ENCODE results near the gene PEMT. TPM values are rescaled to one million over a fixed set of nuclear protein-coding genes. Genes with fewer than 3 reads are reported as not detected.

Gene PEMT
- total RNA-seq, 1 experiment from 2014 or later, result 62.5 TPM

DNA sequence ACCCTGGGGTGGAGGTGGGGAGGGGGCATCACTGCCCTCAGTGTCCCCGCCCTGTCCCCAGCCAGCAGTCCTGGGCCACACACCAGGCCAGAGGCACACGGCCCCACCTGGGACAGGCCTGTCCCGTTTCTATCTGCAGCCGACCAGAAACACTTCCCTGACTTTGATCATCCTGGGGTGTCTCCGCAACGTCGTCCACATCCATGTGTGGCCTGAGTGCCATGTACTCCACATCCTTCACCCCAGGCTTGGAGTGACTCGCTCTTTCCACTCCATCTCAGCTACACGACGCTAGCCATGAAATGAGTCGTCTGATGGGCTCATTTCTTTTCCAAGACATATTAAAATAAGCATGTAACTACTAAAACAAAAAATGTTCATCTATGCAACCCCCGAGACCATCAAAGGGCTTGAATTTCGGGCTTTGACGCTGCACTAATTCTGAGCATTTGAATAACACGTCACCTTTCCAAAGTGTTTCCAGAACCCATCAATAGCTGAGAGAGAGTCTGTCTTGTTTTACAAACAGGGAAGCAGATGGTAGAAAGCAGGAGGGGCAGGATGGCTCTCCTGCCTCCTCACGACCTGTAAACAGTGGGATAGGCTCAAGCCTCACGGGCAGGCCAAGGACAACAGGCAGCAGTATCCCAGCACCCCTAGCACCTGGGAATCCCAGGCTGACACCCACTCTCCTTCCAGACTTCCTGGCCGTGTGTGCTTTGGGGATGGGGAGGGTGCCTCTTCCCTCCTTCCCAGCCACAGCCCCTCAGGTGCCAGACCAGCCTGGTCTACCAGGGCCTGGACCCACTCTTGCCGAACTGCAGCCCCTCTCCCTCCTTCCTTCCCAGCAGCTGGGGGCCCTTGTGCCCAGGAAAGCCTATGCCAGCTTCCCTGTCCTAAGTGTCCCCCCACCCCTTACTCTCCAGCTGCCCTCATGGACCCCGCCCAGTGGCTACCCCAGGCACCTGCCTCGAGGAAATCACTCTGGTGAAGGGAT, 75.3 kb downstream of the PEMT start:
- H3K9me3 ChIP-seq (replicated peaks), result no peaks in the 10 kb centered on the region
- no peaks in the 10 kb centered on the region for H3K27me3 ChIP-seq
- no peak for DNase-seq
- peaks cover 50% of the 10 kb centered on the region for H3K4me1 ChIP-seq
- no peak overlapping the region for H3K4me3 ChIP-seq
- H3K27ac ChIP-seq, result peak overlapping the region; percentile 61
- no peaks in the 10 kb centered on the region for H3K36me3 ChIP-seq

DNA sequence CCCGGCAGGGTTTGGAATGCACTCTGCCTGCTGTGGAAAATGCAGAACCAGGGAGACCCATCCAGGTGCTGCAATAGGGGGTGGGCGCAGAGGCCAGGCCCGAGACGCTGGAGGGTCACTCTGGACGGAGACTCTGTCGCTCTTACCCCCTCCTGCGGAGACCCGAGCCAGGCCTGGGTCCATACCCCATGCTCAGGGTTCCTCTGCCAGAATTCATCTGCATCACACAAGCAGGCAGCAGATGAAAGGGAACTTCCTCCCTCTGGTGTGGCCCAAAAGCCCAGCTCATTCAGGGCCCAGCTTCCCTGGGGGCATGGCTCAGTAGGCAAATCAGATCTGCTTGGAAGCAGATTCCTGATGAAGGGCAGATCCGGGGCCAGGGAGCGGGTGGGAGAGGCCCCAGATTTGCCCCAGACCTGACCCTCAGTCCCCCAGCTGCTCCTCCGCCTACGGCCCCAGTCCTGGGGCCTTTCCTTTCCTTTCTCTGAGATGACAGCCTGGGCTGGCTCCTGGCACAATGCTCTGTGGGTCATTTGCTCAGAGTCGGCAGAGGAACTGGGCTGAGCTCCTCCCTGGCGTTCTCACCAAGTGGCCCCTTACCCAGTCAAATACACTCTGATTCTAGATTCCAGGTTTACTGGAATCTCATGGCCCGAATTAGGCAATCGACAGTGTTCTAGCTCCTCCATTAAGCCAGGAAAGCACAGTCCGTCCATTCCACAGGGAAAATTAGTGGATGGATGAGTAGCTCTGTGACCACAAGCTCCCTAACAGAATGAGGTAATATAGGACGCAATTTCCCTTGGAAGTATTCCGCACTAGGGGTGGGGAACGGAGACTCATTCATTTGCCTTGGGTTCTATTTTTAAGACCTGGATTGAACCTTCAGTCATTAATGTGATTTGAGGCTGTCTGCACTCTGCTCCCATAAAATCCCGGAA, 76.2 kb downstream of the PEMT start:
- DNase-seq, result peak; percentile 78
- peak overlapping the region; percentile 61 for H3K27ac ChIP-seq
- H3K4me1 ChIP-seq, result peaks cover 54% of the 10 kb centered on the region

DNA sequence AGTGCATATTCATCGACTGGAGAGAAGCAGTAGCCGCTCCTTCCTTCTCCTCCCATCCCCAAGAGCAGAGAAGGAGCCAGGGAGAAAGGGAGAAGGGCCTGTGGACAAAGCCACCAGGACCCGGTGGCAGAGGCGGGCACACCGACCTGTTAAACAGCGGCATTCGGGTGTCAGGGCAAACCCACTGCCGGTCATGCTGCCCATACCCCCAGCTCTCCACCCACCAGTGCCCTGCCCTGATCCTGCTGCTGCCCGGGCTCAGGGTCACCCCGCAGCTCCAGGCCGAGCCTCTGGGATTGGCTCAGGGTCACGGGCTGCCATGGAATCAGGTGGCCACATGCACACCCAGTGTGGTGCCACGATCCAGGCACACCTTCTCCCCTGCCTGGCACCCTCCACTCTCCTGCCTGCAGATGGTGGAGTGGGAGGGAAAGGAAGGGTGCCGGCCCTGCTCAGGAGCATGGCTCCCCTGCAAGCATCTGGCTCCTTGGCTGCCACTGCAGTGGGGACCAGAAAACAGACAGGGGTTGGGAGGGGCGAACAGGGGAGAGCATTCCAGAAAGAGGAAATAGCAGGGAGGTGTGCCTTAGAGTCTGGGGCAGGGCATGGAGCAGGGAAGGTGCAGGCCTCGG, 77.0 kb downstream of the PEMT start:
- Histone ChIP-seq H3K36me3 (no peaks in the 10 kb centered on the region), H3K27ac (no peak overlapping the region; the same call in 1 of the 2 replicates), H3K4me3 (no peak overlapping the region), H3K9me3 (replicated peaks) (no peaks in the 10 kb centered on the region), H3K4me1 (peaks cover 61% of the 10 kb centered on the region), H3K27me3 (no peaks in the 10 kb centered on the region)
- no peak for DNase-seq

More for the DNA sequence above, 76.2 kb downstream of the PEMT start:
- Histone ChIP-seq H3K9me3 (replicated peaks) (no peaks in the 10 kb centered on the region), H3K27me3 (no peaks in the 10 kb centered on the region), H3K36me3 (no peaks in the 10 kb centered on the region), H3K4me3 (no peak overlapping the region)

DNA sequence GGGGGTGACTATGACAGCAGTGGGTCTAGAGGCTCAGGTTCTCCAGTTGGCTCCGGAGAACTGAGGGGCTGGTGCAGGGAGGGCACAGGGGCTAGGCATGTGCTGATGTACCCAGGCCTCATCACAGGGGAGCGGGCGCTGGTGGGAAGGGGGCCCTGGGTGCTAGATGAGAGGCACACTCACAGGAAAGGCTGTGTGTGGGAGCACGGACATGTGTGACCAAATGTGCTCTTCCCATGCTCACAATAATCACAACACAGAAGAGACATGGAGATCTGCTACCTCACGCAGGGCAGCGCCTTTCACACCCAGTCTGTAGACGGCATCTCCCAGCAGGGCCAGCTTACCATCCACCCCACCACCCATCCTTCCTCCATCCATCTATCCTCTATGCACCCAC, 77.9 kb downstream of the PEMT start:
- no peak for DNase-seq
- Histone ChIP-seq H3K4me1 (peaks cover 70% of the 10 kb centered on the region), H3K4me3 (no peak overlapping the region), H3K27me3 (no peaks in the 10 kb centered on the region), H3K36me3 (no peaks in the 10 kb centered on the region), H3K27ac (no peak overlapping the region), H3K9me3 (replicated peaks) (no peaks in the 10 kb centered on the region)

DNA sequence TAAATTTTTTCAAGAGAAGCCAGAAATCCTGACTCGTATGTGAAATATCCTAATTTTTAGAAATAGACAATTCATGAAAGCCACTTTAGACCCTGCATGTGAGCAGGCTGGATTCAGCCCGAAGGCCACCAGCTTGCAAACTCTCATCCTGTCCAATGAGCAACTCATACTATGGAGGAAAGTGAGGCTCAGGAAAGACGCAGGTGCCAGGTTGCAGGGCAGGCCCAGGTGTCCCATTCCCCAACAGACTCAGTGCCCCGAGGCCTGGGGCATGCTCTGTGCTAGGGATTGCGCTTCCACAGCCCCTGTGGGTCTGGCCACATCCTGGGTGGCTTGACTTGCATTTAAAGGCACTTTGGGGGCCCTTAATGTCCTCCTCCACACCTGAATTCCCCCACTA, 78.6 kb downstream of the PEMT start:
- H3K36me3 ChIP-seq, result no peaks in the 10 kb centered on the region
- H3K27me3 ChIP-seq, result no peaks in the 10 kb centered on the region
- H3K9me3 ChIP-seq (replicated peaks), result no peaks in the 10 kb centered on the region
- DNase-seq, result no peak
- H3K27ac ChIP-seq, result no peak overlapping the region
- H3K4me1 ChIP-seq, result peaks cover 78% of the 10 kb centered on the region
- H3K4me3 ChIP-seq, result no peak overlapping the region

DNA sequence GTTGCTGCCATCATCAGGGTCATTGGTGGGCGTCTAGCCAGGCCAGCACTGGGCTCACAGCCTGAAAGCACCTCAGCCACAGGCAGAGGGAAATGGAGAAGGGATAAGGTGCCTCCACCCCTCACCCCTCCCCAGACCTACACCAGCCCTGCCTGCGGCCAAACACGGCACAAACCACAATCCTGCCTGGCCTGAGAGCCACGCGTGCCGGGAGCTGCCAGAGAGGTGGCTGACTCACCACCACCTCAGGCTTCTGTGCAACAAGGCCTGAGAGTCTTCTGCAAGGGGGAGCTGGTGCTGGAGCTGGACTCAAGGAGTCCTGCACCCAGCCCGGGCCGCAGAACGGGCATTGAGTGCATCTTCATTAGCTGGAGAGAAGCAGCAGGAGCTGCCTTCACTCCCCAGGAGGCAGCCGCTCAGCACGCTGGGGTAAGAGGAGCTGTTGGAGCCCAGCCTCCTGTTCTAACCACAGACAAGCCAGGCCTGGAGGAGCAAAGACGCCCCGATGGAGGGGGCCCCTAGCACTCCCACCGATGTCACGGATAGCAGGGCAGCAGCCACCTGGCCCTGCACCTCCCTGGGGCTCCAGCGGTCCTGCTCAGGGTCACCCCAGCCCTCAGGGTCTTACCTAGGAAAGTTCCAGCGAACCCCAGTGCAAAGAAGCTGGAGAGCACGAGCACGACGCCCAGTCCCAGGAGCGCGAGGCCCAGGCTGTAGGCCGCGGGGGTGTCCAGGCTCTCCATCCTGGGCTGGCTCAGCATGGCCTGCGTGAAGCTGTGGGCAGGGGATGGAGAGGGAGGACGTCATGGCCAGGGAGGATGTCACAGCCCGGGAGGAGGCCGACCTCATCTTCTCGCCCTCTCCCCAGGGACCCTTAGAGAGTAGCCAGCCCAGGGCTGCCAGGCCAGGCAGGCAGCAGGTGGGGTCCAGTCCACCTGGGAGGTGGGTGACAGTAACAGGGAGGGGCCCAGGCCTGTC, 79.3 kb downstream of the PEMT start:
- Histone ChIP-seq H3K27ac (peak overlapping the region; percentile 0; the same call in 1 of the 2 replicates), H3K9me3 (replicated peaks) (no peaks in the 10 kb centered on the region), H3K4me1 (peaks cover 80% of the 10 kb centered on the region), H3K4me3 (no peak overlapping the region), H3K36me3 (no peaks in the 10 kb centered on the region), H3K27me3 (no peaks in the 10 kb centered on the region)
- DNase-seq, result peak; percentile 90 to 92

DNA sequence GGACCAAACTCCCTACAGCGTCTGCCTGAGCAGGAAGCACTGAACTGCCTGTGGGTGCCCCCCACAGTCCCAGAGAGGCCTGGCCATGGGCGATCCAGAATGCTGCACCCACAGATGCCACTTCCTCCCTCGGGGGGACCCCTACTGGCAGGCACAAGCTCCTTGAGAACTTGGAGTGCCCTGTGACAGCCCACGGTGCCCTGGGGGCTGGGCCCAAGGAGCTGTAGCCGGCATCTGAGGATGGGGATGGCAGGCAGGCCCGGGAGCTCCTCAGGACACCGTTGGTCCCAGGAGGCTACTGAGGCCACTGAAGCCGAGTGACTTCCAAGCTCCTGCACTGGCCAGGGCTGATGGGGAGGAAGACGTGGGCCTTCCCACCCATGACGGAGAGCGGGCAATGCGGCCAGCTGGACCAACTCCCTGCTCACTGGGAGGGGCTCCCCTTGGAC, 80.2 kb downstream of the PEMT start:
- no peaks in the 10 kb centered on the region for H3K9me3 ChIP-seq (replicated peaks)
- H3K27ac ChIP-seq, result no peak overlapping the region
- DNase-seq, result peak in 1 of 2 experiments; percentile 26
- H3K27me3 ChIP-seq, result no peaks in the 10 kb centered on the region
- peaks cover 80% of the 10 kb centered on the region for H3K4me1 ChIP-seq
- H3K4me3 ChIP-seq, result no peak overlapping the region
- no peaks in the 10 kb centered on the region for H3K36me3 ChIP-seq

DNA sequence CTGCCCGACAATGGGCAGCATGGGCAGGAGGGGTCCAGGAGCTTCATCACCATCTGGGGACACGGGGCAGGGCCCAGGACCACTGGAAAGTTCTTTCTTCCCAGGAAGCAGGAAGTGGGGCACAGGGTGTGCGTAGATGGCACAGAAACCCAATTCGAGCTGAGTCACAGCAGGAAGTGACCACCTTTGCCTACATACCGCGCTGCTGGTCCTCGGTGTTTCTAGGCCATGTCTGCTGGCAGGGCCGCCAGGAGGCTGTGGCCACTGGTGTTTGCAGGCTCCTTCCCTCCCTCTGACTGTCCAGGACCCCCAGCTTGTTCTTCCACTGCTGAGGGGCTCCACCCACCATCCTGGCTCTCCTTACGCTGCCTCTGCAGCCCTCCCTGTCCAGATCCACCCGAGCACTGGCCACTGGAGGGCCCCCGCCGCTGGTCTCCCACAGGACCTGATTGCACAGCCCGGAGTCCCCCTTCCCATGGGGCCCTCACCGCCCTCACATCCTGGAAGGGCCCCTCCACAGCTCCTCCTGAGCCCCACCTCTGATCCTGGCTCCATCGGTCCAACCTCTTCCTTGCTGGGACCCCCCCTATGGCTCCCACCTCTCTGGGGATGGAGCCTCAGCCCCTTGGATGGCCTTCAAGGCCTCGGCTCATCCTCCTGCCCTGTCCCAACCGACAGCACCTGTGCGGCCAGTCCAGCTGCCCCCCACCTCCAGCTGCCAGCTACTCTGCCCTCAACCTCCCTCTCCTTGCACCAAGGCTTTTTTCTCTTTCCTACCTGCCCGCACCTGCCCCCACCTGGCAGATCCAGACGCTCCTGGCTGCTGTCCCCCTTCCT, 80.8 kb downstream of the PEMT start:
- Histone ChIP-seq H3K27me3 (no peaks in the 10 kb centered on the region), H3K4me3 (no peak overlapping the region), H3K36me3 (no peaks in the 10 kb centered on the region), H3K27ac (no peak overlapping the region), H3K4me1 (peaks cover 77% of the 10 kb centered on the region), H3K9me3 (replicated peaks) (no peaks in the 10 kb centered on the region)
- peak; percentile 31 to 35 for DNase-seq

DNA sequence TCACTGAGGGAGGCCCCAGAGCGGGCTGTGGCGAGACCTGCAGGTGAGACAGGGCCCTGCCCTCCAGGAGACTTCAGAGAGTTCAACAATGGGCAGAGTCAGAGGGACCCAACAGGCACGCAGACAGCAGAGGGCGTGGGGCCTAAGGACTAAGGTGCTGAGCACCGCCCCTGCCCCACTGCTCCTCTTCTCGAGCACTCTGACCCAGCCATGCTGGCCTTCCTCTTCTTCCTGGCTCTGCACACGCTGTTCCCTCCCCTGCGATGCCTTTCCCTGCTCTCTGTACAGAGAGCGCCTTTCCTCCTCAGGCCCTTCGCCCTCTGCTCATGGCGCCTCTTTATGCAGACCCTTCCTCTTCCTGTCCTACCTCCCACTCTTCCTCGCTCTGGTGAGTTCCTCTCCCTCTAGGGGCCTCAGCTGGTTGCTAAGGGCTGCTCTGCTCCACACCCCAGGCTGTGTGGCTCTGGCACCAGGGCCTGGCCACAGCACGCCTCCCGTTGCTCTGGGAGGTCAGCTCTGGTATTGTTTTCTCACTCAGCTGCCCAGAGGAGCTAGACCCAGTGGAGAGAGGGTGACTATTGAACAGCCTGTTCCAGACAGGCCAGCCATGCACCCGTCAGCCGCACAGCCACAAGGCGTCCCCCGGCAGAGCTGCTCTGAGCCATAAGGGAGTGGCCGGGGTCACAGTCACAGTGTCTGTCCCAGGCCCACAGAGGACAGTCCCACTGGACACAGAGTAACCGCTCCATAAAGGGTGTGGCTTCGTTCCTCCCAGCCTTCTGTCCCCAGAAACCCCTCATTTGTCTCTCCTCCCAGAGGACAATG, 81.7 kb downstream of the PEMT start:
- no peaks in the 10 kb centered on the region for H3K9me3 ChIP-seq (replicated peaks)
- peak overlapping the region; percentile 66 for H3K27ac ChIP-seq
- H3K4me3 ChIP-seq, result no peak overlapping the region
- DNase-seq, result no peak
- no peaks in the 10 kb centered on the region for H3K27me3 ChIP-seq
- no peaks in the 10 kb centered on the region for H3K36me3 ChIP-seq
- peaks cover 72% of the 10 kb centered on the region for H3K4me1 ChIP-seq

DNA sequence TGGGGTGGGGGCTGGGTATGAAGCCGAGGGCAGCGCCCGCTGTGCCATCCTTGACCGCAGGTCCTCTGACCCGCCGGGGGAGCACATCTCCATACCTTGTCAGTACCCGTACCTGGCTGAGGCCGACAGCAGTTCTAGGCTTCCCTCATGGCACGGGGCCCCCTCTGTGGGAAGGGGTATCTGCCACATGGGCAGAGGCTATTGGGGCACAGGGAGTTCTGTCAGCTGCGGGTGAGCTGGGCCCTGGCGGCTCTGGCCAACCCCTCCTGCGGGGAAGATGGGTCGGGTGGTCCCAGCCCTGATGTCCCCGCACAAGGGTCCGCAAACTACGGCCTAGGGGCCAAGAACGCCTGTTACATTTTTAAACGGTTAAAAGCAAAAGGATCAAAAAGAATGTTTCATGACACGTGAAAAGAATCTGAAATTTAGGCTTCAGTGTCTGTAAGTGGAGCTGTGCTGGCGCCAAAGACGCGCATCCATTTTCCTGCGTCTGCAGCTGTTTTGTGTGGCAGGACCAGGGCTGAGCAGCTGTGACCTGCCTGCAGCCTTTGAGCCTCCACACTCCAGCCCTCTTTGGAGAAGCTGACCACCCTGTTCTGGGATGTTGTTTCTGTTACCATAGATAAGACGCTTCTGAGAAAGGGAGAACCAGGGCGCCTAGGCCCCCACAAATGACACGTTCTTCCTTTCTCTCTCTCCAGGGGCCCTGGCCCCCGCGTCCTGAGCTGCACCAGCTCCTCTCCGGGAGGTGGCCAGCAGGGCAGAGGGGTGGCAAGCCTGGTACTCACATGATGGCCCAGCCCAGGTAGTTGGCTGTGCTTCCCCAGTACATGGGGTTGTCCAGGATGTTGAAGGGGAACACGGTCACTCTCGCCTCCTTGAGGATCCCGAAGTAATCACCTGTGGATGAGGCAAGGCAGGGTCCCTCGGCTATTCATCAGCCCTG, 82.6 kb downstream of the PEMT start:
- Histone ChIP-seq H3K4me1 (peaks cover 72% of the 10 kb centered on the region), H3K27me3 (no peaks in the 10 kb centered on the region), H3K27ac (peak overlapping the region; percentile 66), H3K9me3 (replicated peaks) (no peaks in the 10 kb centered on the region), H3K4me3 (no peak overlapping the region), H3K36me3 (no peaks in the 10 kb centered on the region)
- peak; percentile 89 to 91 for DNase-seq

DNA sequence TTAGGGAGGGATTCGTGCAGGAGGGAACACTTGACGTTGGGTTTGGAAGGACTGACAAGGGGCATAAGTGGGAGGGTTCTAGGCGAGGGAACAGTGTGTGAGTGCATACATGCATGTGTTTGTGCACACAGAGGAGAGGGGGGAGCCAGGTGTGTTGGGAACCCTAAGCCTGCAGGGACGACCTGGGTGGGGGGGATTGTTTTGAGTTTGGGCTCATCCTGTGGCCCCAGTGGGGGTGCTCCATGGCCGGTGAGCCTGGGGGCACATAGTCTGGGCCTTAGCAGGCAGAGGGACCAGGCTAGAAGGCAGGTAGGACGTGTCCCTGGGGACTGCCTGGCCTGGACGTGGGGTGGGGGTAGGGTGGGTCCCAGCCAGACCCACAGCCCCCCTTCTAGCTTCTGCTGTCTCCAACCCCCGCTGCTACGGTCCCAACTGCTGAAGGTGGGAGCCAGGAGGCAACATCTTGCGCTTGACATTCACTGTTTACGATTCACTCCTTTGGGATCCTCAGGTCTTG, 83.4 kb downstream of the PEMT start:
- Histone ChIP-seq H3K9me3 (replicated peaks) (no peaks in the 10 kb centered on the region), H3K4me1 (peaks cover 71% of the 10 kb centered on the region), H3K27ac (peak overlapping the region; percentile 66; the same call in 1 of the 2 replicates), H3K27me3 (no peaks in the 10 kb centered on the region), H3K4me3 (no peak overlapping the region), H3K36me3 (no peaks in the 10 kb centered on the region)
- no peak for DNase-seq

Measured in SJCRH30 (cell line).